LNCAP (cell line): ENCODE measurements around the gene C3orf33.

Experiments
- TF ChIP-seq, protein P1 (sequence below): fragments of 450-650 bp; IDR thresholded peaks from 2 replicates; pipeline ENCODE4 v1.5.1; 2017; ENCODE audit warnings: mild to moderate bottlenecking

Gene C3orf33

GRCh38 chr3:155772801-155773200 lies 33.3 kb downstream of the C3orf33 start:
- TF ChIP-seq, protein P1, sequence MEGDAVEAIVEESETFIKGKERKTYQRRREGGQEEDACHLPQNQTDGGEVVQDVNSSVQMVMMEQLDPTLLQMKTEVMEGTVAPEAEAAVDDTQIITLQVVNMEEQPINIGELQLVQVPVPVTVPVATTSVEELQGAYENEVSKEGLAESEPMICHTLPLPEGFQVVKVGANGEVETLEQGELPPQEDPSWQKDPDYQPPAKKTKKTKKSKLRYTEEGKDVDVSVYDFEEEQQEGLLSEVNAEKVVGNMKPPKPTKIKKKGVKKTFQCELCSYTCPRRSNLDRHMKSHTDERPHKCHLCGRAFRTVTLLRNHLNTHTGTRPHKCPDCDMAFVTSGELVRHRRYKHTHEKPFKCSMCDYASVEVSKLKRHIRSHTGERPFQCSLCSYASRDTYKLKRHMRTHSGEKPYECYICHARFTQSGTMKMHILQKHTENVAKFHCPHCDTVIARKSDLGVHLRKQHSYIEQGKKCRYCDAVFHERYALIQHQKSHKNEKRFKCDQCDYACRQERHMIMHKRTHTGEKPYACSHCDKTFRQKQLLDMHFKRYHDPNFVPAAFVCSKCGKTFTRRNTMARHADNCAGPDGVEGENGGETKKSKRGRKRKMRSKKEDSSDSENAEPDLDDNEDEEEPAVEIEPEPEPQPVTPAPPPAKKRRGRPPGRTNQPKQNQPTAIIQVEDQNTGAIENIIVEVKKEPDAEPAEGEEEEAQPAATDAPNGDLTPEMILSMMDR, result no peak

DNA sequence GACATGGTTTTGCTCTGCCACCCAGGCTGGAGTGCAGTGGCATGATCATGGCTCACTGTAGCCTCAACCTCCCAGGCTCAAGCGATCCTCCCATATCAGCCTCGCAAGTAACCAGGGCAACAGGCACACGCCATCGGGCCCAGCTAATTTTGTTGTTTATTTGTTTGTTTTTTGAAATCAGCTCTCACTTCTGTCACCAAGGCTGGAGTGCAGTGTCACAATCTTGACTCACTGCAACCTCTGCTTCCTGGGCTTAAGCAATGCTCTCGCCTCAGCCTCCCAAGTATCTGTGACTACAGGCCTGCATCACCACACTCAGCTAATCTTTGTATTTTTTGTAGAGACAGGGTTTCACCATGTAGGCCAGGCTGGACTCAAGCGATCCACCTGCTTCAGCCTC lies 35.0 kb downstream of the C3orf33 start:
- TF ChIP-seq, protein P1, result no peak

GRCh38 chr3:155766206-155766605 lies 39.9 kb downstream of the C3orf33 start:
- TF ChIP-seq, protein P1, result no peak

DNA sequence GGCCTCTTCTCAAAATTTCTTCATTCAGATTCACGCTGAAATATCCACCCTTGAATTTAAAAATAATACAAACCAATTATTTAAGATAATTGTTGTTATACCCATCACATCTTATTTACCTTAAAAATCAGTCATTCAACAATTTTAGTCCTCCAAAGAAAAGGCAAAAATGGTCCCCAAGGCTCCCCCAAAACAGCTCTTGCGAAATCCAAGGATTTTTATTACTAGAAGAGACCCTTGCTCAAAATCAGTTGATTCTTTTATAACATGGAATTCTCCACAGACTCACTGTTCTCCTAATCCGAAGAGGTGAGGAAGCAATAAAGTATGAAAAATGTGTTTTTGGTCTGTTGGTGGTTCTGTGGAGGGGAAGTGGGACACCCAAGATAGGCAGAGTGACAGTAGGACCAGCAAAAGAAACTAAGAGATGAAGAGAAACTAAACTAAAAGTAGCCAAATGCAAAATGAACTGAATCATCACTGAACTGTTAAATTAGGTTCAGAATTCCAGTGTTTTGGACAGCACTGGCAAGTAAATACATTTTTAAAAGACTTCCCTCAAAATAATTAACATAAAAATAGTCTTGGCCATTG lies 42.1 kb downstream of the C3orf33 start:
- TF ChIP-seq, protein P1, result no peak

GRCh38 chr3:155760653-155761052 lies 45.4 kb downstream of the C3orf33 start:
- TF ChIP-seq, protein P1, result no peak

DNA sequence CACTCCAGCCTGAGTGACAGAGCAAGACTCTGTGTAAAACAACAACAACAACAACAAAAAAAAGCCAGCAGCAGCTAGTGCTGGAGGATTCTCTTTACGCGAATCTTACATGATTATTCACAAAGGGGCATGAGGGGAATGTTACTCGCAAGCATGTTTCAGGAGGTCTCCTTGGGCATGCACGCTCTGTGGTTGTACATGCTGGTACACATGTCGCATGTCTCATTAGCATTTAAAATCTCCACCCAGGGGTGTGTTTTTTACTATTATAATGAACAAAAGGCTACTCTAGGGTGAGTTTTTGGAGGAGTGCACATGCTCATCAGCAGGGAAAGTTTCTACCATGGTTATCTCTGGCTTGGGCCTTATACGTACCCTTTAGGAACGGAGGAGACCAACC lies 48.5 kb downstream of the C3orf33 start:
- TF ChIP-seq, protein P1, result no peak

GRCh38 chr3:155753038-155753639 lies 52.9 kb downstream of the C3orf33 start:
- TF ChIP-seq, protein P1, result peak; percentile 76
